HEK293 (cell line): ENCODE data around the gene GRB2.

Experiments
- SP7 ChIP-seq: fragments of 450-650 bp; formaldehyde crosslinking; IDR thresholded peaks from 2 replicates; pipeline ENCODE4 v1.5.1; 2016; ENCODE audit warnings: missing biosample characterization, missing genetic modification characterization
- ZNF133 ChIP-seq: fragments of 450-650 bp; formaldehyde crosslinking; IDR thresholded peaks from 2 replicates; pipeline ENCODE4 v1.5.1; 2016; ENCODE audit warnings: missing biosample characterization, missing genetic modification characterization
- ZNF221 ChIP-seq: fragments of 450-650 bp; formaldehyde crosslinking; IDR thresholded peaks from 2 replicates; pipeline ENCODE4 v1.5.1; 2017; ENCODE audit warnings: missing biosample characterization, missing genetic modification characterization, borderline replicate concordance
- ZNF274 ChIP-seq, 2 experiments: fragments of 200-500 bp in 1 of 2; fragments of 450-650 bp in 1 of 2; sonication (Bioruptor generic) in 1 of 2; formaldehyde crosslinking in 1 of 2; IDR thresholded peaks; 2 replicates each; pipeline versions ENCODE4 v1.5.1 to v1.6.1; 2014 to 2016; ENCODE audit warnings: borderline replicate concordance in 1 of 2, inconsistent platforms in 1 of 2, low read length in 1 of 2, missing biosample characterization in 1 of 2, missing genetic modification characterization in 1 of 2
- ZNF341 ChIP-seq: fragments of 450-650 bp; formaldehyde crosslinking; IDR thresholded peaks from 2 replicates; pipeline ENCODE4; 2016; ENCODE audit warnings: low read depth, missing biosample characterization, missing genetic modification characterization
- ZNF501 ChIP-seq: fragments of 450-650 bp; formaldehyde crosslinking; IDR thresholded peaks from 2 replicates; pipeline ENCODE4 v1.5.1; 2016; ENCODE audit warnings: missing biosample characterization, missing genetic modification characterization
- ZNF510 ChIP-seq: fragments of 450-650 bp; formaldehyde crosslinking; IDR thresholded peaks from 2 replicates; pipeline ENCODE4 v1.5.1; 2018; ENCODE audit warnings: mild to moderate bottlenecking, missing genetic modification characterization, missing biosample characterization; ENCODE audit not compliant: insufficient replicate concordance
- ZNF558 ChIP-seq: fragments of 450-650 bp; formaldehyde crosslinking; IDR thresholded peaks from 2 replicates; pipeline ENCODE4 v1.5.1; 2016; ENCODE audit warnings: missing biosample characterization, missing genetic modification characterization
- ZNF707 ChIP-seq: fragments of 450-650 bp; formaldehyde crosslinking; IDR thresholded peaks from 2 replicates; pipeline ENCODE4 v1.5.1; 2016; ENCODE audit warnings: missing biosample characterization, missing genetic modification characterization
- ZNF792 ChIP-seq: fragments of 450-650 bp; formaldehyde crosslinking; IDR thresholded peaks from 2 replicates; pipeline ENCODE4 v1.5.1; 2016; ENCODE audit warnings: missing biosample characterization, missing genetic modification characterization
- TF ChIP-seq, protein P1 (sequence below): fragments of 450-650 bp; formaldehyde crosslinking; IDR thresholded peaks from 2 replicates; pipeline ENCODE4 v1.5.1; 2016; ENCODE audit warnings: missing biosample characterization, missing genetic modification characterization
- TF ChIP-seq, protein P2 (sequence below): fragments of 450-650 bp; formaldehyde crosslinking; IDR thresholded peaks from 2 replicates; pipeline ENCODE4 v1.5.1; 2016; ENCODE audit warnings: missing biosample characterization, missing genetic modification characterization
- TF ChIP-seq, protein P3 (sequence below): fragments of 450-650 bp; formaldehyde crosslinking; IDR thresholded peaks from 2 replicates; pipeline ENCODE4 v1.5.1; 2016; ENCODE audit warnings: missing biosample characterization, missing genetic modification characterization, low read depth

DNA sequence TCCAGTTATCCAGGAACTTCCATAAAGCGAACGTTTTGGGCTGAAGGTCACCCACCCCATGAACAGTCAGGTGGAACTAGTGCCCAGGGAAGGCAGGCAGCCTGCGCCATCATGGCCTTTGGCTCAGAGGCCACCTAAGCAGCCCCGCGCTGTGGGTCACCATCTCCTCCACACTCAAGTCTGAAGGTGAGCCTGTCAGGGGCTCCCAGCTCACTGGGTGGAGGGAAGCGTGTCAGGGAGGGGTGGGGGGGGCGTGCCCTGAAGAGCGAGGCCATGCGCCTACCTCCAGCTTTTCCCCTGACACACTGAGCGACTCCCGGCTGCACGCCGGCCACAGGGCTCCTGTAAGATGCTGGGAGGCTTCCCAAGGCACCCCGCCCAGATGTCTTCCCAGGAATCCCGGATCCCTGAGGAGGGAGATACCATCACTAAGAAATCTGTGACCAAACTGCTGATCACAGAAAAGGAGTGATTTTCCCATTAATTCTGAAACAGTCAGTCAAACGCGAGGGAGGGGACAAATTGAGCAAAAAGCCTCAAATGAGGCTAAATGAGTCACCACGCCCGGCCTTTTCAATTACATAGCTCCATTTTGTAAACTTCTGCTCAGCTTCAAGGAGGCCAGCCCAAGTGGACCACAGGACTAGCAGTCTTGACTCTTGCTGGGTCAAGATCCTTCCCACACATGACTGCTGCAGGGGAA is 89.8 kb downstream of the GRB2 start:
- TF ChIP-seq ZNF274 (IDR thresholded peaks at IDR 0.05; ENCODE audit: low read length) (no peak), ZNF274 (tag by site-specific recombination; IDR thresholded peaks at IDR 0.05; ENCODE audit: borderline replicate concordance) (no peak), ZNF221 (no peak), ZNF501 (tag by site-specific recombination) (no peak), ZNF707 (no peak), ZNF133 (tag by site-specific recombination) (no peak), ZNF558 (tag by site-specific recombination) (no peak), SP7 (tag by site-specific recombination) (no peak), ZNF792 (tag by site-specific recombination) (no peak), ZNF341 (tag by site-specific recombination) (no peak), ZNF510 (no peak)
- TF ChIP-seq, protein P1, sequence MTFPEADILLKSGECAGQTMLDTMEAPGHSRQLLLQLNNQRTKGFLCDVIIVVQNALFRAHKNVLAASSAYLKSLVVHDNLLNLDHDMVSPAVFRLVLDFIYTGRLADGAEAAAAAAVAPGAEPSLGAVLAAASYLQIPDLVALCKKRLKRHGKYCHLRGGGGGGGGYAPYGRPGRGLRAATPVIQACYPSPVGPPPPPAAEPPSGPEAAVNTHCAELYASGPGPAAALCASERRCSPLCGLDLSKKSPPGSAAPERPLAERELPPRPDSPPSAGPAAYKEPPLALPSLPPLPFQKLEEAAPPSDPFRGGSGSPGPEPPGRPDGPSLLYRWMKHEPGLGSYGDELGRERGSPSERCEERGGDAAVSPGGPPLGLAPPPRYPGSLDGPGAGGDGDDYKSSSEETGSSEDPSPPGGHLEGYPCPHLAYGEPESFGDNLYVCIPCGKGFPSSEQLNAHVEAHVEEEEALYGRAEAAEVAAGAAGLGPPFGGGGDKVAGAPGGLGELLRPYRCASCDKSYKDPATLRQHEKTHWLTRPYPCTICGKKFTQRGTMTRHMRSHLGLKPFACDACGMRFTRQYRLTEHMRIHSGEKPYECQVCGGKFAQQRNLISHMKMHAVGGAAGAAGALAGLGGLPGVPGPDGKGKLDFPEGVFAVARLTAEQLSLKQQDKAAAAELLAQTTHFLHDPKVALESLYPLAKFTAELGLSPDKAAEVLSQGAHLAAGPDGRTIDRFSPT: no peak
- TF ChIP-seq, protein P2, sequence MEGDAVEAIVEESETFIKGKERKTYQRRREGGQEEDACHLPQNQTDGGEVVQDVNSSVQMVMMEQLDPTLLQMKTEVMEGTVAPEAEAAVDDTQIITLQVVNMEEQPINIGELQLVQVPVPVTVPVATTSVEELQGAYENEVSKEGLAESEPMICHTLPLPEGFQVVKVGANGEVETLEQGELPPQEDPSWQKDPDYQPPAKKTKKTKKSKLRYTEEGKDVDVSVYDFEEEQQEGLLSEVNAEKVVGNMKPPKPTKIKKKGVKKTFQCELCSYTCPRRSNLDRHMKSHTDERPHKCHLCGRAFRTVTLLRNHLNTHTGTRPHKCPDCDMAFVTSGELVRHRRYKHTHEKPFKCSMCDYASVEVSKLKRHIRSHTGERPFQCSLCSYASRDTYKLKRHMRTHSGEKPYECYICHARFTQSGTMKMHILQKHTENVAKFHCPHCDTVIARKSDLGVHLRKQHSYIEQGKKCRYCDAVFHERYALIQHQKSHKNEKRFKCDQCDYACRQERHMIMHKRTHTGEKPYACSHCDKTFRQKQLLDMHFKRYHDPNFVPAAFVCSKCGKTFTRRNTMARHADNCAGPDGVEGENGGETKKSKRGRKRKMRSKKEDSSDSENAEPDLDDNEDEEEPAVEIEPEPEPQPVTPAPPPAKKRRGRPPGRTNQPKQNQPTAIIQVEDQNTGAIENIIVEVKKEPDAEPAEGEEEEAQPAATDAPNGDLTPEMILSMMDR (tag by site-specific recombination): no peak
- TF ChIP-seq, protein P3, sequence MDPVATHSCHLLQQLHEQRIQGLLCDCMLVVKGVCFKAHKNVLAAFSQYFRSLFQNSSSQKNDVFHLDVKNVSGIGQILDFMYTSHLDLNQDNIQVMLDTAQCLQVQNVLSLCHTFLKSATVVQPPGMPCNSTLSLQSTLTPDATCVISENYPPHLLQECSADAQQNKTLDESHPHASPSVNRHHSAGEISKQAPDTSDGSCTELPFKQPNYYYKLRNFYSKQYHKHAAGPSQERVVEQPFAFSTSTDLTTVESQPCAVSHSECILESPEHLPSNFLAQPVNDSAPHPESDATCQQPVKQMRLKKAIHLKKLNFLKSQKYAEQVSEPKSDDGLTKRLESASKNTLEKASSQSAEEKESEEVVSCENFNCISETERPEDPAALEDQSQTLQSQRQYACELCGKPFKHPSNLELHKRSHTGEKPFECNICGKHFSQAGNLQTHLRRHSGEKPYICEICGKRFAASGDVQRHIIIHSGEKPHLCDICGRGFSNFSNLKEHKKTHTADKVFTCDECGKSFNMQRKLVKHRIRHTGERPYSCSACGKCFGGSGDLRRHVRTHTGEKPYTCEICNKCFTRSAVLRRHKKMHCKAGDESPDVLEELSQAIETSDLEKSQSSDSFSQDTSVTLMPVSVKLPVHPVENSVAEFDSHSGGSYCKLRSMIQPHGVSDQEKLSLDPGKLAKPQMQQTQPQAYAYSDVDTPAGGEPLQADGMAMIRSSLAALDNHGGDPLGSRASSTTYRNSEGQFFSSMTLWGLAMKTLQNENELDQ (tag by site-specific recombination): no peak
